Liver (tissue), 9 donors: ENCODE results near the gene IQSEC3. TPM values are rescaled to one million over a fixed set of nuclear protein-coding genes. Genes with fewer than 3 reads are reported as not detected.

Experiments
- DNase-seq: peaks from one replicate; pipeline ENCODE4 v3.0.0-alpha.2; 2017; ENCODE audit warnings: low spot score
- H3K27ac ChIP-seq, 2 donors: one replicate each; pipeline ENCODE4 v1.7.0; 2013; ENCODE audit warnings: inconsistent platforms in 2 of 2, low read length in 2 of 2, control low read depth in 1 of 2, low read depth in 1 of 2, mild to moderate bottlenecking in 1 of 2
- H3K27me3 ChIP-seq, 4 donors: one replicate each; pipeline versions ENCODE4 v1.6.1 to v1.7.0; 2013; ENCODE audit warnings: low read length in 3 of 4, inconsistent platforms in 1 of 4, mild to moderate bottlenecking in 1 of 4, moderate library complexity in 1 of 4; ENCODE audit not compliant: control insufficient read depth in 4 of 4, insufficient read depth in 4 of 4
- H3K36me3 ChIP-seq, 4 donors: one replicate each; pipeline versions ENCODE4 v1.6.1 to v1.7.0; 2013; ENCODE audit warnings: low read length in 3 of 4, mild to moderate bottlenecking in 3 of 4, low read depth in 1 of 4, moderate library complexity in 1 of 4; ENCODE audit not compliant: control insufficient read depth in 4 of 4, insufficient read depth in 3 of 4
- H3K4me1 ChIP-seq, 4 donors: one replicate each; pipeline versions ENCODE4 v1.6.1 to v1.7.0; 2013; ENCODE audit warnings: low read length in 3 of 4, mild to moderate bottlenecking in 3 of 4, moderate library complexity in 1 of 4; ENCODE audit not compliant: control insufficient read depth in 4 of 4, insufficient read depth in 4 of 4
- H3K4me3 ChIP-seq, 3 donors: one replicate each; pipeline versions ENCODE4 v1.6.1 to v1.7.0; 2013; ENCODE audit warnings: low read length in 3 of 3, control low read depth in 1 of 3, low read depth in 1 of 3, mild to moderate bottlenecking in 1 of 3
- H3K9ac ChIP-seq, 2 donors: one replicate each; pipeline ENCODE4 v1.7.0; 2013; ENCODE audit warnings: low read length in 2 of 2, mild to moderate bottlenecking in 2 of 2, moderate library complexity in 2 of 2, control low read depth in 1 of 2, low read depth in 1 of 2
- H3K9me3 ChIP-seq, 4 donors: one replicate each; pipeline versions ENCODE4 v1.6.1 to v1.7.0; 2013; ENCODE audit warnings: low read length in 3 of 4; ENCODE audit not compliant: control insufficient read depth in 4 of 4
- CTCF ChIP-seq: fragments of 150-350 bp; IDR thresholded peaks from 2 replicates; pipeline ENCODE4 v1.5.1; 2017; ENCODE audit warnings: improper control_type of control experiment, low read depth, low read length; ENCODE audit not compliant: missing input control
- FOXA1 ChIP-seq: IDR thresholded peaks from 2 replicates; pipeline ENCODE4 v1.6.1; 2016; ENCODE audit warnings: antibody characterized with exemption
- FOXA2 ChIP-seq: IDR thresholded peaks from 2 replicates; pipeline ENCODE4 v1.6.1; 2016; ENCODE audit warnings: antibody characterized with exemption
- GABPA ChIP-seq, 2 donors: IDR thresholded peaks in 1 of 2; conservative IDR thresholded peaks in 1 of 2; 2 replicates each; pipeline ENCODE4 v1.6.1; 2016; ENCODE audit warnings: antibody characterized with exemption in 2 of 2, mild to moderate bottlenecking in 1 of 2, moderate library complexity in 1 of 2
- HNF4A ChIP-seq, 2 donors: conservative IDR thresholded peaks; 2 replicates each; pipeline ENCODE4 v1.6.1; 2016; ENCODE audit warnings: antibody characterized with exemption in 2 of 2, mild to moderate bottlenecking in 2 of 2
- HNF4G ChIP-seq: IDR thresholded peaks from 2 replicates; pipeline ENCODE4 v1.6.1; 2016; ENCODE audit warnings: antibody characterized with exemption
- JUND ChIP-seq, 2 donors: IDR thresholded peaks; 2 replicates each; pipeline ENCODE4 v1.6.1; 2016; ENCODE audit warnings: antibody characterized with exemption in 2 of 2
- NR2F2 ChIP-seq: IDR thresholded peaks from 2 replicates; pipeline ENCODE4 v1.6.1; 2016; ENCODE audit warnings: antibody characterized with exemption
- RAD21 ChIP-seq, 2 donors: IDR thresholded peaks; 2 replicates each; pipeline ENCODE4 v1.6.1; 2016; ENCODE audit warnings: antibody characterized with exemption in 2 of 2, mild to moderate bottlenecking in 2 of 2
- REST ChIP-seq: IDR thresholded peaks from 2 replicates; pipeline ENCODE4 v1.6.1; 2016; ENCODE audit warnings: antibody characterized with exemption, mild to moderate bottlenecking
- RXRA ChIP-seq, 2 donors: IDR thresholded peaks; 2 replicates each; pipeline ENCODE4 v1.6.1; 2017 to 2018; ENCODE audit warnings: antibody characterized with exemption in 2 of 2, mild to moderate bottlenecking in 1 of 2
- SP1 ChIP-seq: IDR thresholded peaks from 2 replicates; pipeline ENCODE4 v1.6.1; 2018; ENCODE audit warnings: antibody characterized with exemption, mild to moderate bottlenecking
- TAF1 ChIP-seq: conservative IDR thresholded peaks from 2 replicates; pipeline ENCODE4 v1.6.1; 2016; ENCODE audit warnings: antibody characterized with exemption, mild to moderate bottlenecking
- YY1 ChIP-seq: IDR thresholded peaks from 2 replicates; pipeline ENCODE4 v1.6.1; 2016; ENCODE audit warnings: antibody characterized with exemption, mild to moderate bottlenecking
- WGBS: extraction: QIAGEN DNeasy Blood & Tissue Kit; methylation state at CpG from one replicate; pipeline ENCODE4 v1.1.7; 2013; 5-methylcytosine and 5-hydroxymethylcytosine counted together
- polyA plus RNA-seq, 2 donors: library from polyadenylated mRNA; stranded (reverse) in 1 of 2; unstranded in 1 of 2; fragments of 200-250 nt in 1 of 2; fragments of >200 nt in 1 of 2; fragmentation: Nextera tagmentation in 1 of 2; extraction: Ambion mirVana in 1 of 2; gene quantifications; one replicate each; pipeline versions ENCODE4 v1.2.1 to v1.2.3, GENCODE V29; 2013 to 2015
- total RNA-seq, 2 donors: library from RNA; depleted of rRNA; stranded (reverse); fragments of >200 nt; gene quantifications; one replicate each; pipeline ENCODE4 v1.2.3, GENCODE V29; 2014
- TF ChIP-seq, protein P1 (sequence below): IDR thresholded peaks from 2 replicates; pipeline ENCODE4 v1.6.1; 2016; ENCODE audit warnings: antibody characterized with exemption
- TF ChIP-seq, protein P2 (sequence below): IDR thresholded peaks from 2 replicates; pipeline ENCODE4 v1.6.1; 2016; ENCODE audit warnings: antibody characterized with exemption
- TF ChIP-seq, protein P3 (sequence below): IDR thresholded peaks from 2 replicates; pipeline ENCODE4 v1.6.1; 2016; ENCODE audit warnings: antibody characterized with exemption
- donor health status: healthy.
- donor health status: healthy.
- donor health status: healthy.
- donor health status: healthy.
- donor health status: healthy.

The IQSEC3 gene
- total and polyA plus RNA-seq, 4 donors: under 0.01 to 0.79 (median 0.48) TPM

DNA sequence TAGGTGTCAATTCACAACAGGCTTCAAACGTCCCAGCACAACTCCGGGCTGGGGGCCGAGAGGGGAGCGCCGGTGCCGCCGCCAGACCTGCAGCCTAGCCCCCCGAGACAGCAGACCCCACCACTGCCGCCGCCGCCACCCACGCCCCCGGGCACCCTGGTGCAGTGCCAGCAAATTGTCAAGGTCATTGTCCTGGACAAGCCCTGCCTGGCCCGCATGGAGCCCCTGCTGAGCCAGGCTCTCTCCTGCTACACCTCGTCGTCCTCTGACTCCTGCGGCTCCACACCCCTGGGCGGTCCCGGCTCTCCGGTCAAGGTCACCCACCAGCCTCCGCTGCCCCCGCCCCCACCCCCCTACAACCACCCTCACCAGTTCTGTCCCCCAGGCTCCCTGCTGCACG lies 108.0 kb downstream of the IQSEC3 start:
- no peak for DNase-seq
- 54% methylated on average over 23 of the region's 23 CpGs for WGBS
- Histone ChIP-seq H3K9ac (no peak overlapping the region), H3K4me3 (no peak overlapping the region), H3K9me3 (no peaks in the 10 kb centered on the region), H3K4me1 (peaks cover 6 to 26% (median 15%) of the 10 kb centered on the region in 4 donors), H3K27me3 (no peaks in the 10 kb centered on the region), H3K27ac (no peak overlapping the region), H3K36me3 (no peaks in the 10 kb centered on the region)
- TF ChIP-seq, protein P1, sequence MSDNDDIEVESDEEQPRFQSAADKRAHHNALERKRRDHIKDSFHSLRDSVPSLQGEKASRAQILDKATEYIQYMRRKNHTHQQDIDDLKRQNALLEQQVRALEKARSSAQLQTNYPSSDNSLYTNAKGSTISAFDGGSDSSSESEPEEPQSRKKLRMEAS: no peak
- no peak for TF ChIP-seq HNF4A (conservative IDR thresholded peaks at IDR 0.05)
- TF ChIP-seq FOXA2: no peak
- no peak for TF ChIP-seq SP1
- no peak for TF ChIP-seq JUND (IDR thresholded peaks at IDR 0.05)
- no peak for TF ChIP-seq HNF4G
- no peak for TF ChIP-seq REST
- TF ChIP-seq, protein P2, sequence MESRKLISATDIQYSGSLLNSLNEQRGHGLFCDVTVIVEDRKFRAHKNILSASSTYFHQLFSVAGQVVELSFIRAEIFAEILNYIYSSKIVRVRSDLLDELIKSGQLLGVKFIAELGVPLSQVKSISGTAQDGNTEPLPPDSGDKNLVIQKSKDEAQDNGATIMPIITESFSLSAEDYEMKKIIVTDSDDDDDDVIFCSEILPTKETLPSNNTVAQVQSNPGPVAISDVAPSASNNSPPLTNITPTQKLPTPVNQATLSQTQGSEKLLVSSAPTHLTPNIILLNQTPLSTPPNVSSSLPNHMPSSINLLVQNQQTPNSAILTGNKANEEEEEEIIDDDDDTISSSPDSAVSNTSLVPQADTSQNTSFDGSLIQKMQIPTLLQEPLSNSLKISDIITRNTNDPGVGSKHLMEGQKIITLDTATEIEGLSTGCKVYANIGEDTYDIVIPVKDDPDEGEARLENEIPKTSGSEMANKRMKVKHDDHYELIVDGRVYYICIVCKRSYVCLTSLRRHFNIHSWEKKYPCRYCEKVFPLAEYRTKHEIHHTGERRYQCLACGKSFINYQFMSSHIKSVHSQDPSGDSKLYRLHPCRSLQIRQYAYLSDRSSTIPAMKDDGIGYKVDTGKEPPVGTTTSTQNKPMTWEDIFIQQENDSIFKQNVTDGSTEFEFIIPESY: no peak
- TF ChIP-seq GABPA (IDR thresholded peaks at IDR 0.05 in 1 of 2, conservative IDR thresholded peaks at IDR 0.05 in 1 of 2): no peak
- no peak for TF ChIP-seq FOXA1
- TF ChIP-seq CTCF: no peak
- no peak for TF ChIP-seq NR2F2
- TF ChIP-seq, protein P3, sequence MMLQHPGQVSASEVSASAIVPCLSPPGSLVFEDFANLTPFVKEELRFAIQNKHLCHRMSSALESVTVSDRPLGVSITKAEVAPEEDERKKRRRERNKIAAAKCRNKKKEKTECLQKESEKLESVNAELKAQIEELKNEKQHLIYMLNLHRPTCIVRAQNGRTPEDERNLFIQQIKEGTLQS: no peak
- no peak for TF ChIP-seq RAD21 (IDR thresholded peaks at IDR 0.05)
- TF ChIP-seq TAF1: no peak
- TF ChIP-seq RXRA (IDR thresholded peaks at IDR 0.05): no peak

DNA sequence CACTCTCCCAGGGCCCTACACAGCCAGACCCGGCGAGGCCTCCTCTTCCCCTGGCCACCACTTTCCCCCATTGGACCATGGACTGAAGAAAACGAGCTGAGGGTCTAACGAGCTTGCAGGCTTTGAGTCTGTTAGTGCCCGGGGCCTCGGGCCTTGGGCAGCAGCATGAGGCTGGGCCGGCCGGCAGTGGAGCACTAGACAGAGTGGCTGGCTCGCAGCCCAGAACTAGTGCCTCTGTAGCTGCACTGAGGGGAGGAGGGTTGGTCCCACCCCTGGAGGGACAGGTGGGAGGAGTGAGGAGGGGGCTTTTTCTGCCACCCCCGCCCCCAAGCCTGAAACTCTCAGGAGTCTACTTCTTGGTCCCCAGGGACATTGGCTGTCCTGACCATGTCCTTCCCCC lies 108.7 kb downstream of the IQSEC3 start:
- no peaks in the 10 kb centered on the region for H3K9me3 ChIP-seq
- TF ChIP-seq, protein P2: no peak
- TF ChIP-seq RXRA (IDR thresholded peaks at IDR 0.05) (no peak), HNF4G (no peak), YY1 (no peak), HNF4A (conservative IDR thresholded peaks at IDR 0.05) (no peak)
- no peak for DNase-seq
- no peak overlapping the region for H3K27ac ChIP-seq
- H3K4me3 ChIP-seq: no peak overlapping the region
- H3K9ac ChIP-seq: no peak overlapping the region
- H3K36me3 ChIP-seq: no peaks in the 10 kb centered on the region
- 59% methylated on average over 10 of the region's 10 CpGs for WGBS
- H3K4me1 ChIP-seq: peaks cover 6 to 28% (median 15%) of the 10 kb centered on the region in 4 donors
- no peaks in the 10 kb centered on the region for H3K27me3 ChIP-seq
